ENCODE results near the gene HHEX. TPM values are rescaled to one million over a fixed set of nuclear protein-coding genes. Genes with fewer than 3 reads are reported as not detected.

Gene HHEX
- total RNA-seq, 1 donor from 2014 or later: not detected

DNA sequence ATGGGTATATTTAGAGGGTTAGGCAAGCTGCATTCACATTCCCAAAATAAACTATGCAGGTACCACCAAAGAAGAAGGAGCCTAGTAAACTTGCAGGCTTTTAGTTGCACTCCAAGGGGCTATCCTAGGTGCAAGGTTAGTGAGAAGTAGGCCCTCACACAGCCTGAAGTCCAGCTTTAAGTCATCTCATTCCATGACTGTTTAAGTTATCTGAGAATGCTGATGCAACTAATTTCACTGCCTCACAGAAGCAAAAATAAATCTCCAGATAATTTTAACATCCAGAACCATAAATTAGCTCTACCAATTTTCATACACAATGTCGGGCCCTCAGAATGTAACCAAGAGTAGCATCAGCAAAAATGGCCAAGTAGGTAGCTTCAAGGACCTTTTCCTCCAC lies 34.3 kb upstream of the HHEX start:
- no peak for TF ChIP-seq CTCF (IDR thresholded peaks at IDR 0.05; ENCODE audit: partially characterized antibody, unreplicated experiment)
- Mint-ChIP-seq H3K4me1 (ENCODE audit: low read depth, unreplicated experiment) (no peaks in the 10 kb centered on the region), H3K27me3 (ENCODE audit: unreplicated experiment) (peaks cover 2% of the 10 kb centered on the region), H3K36me3 (ENCODE audit: unreplicated experiment) (no peaks in the 10 kb centered on the region), H3K9me3 (ENCODE audit: unreplicated experiment) (no peaks in the 10 kb centered on the region), H3K4me3 (ENCODE audit: unreplicated experiment) (no peak overlapping the region), H3K27ac (ENCODE audit: unreplicated experiment) (no peak overlapping the region)
- no peak for DNase-seq

GRCh38 chr10:92656266-92656961 lies 33.3 kb upstream of the HHEX start:
- Mint-ChIP-seq H3K36me3 (ENCODE audit: unreplicated experiment) (no peaks in the 10 kb centered on the region), H3K4me3 (ENCODE audit: unreplicated experiment) (no peak overlapping the region), H3K4me1 (ENCODE audit: low read depth, unreplicated experiment) (no peaks in the 10 kb centered on the region), H3K9me3 (ENCODE audit: unreplicated experiment) (no peaks in the 10 kb centered on the region), H3K27ac (ENCODE audit: unreplicated experiment) (no peak overlapping the region), H3K27me3 (ENCODE audit: unreplicated experiment) (peaks cover 2% of the 10 kb centered on the region)
- no peak for DNase-seq
- TF ChIP-seq CTCF (IDR thresholded peaks at IDR 0.05; ENCODE audit: partially characterized antibody, unreplicated experiment): no peak

GRCh38 chr10:92657024-92657423 lies 32.7 kb upstream of the HHEX start:
- no peaks in the 10 kb centered on the region for H3K36me3 Mint-ChIP-seq (ENCODE audit: unreplicated experiment)
- TF ChIP-seq CTCF (IDR thresholded peaks at IDR 0.05; ENCODE audit: partially characterized antibody, unreplicated experiment): no peak
- DNase-seq: no peak
- no peak overlapping the region for H3K4me3 Mint-ChIP-seq (ENCODE audit: unreplicated experiment)
- H3K27me3 Mint-ChIP-seq (ENCODE audit: unreplicated experiment): peaks cover 2% of the 10 kb centered on the region
- no peak overlapping the region for H3K27ac Mint-ChIP-seq (ENCODE audit: unreplicated experiment)
- no peaks in the 10 kb centered on the region for H3K9me3 Mint-ChIP-seq (ENCODE audit: unreplicated experiment)
- no peaks in the 10 kb centered on the region for H3K4me1 Mint-ChIP-seq (ENCODE audit: low read depth, unreplicated experiment)

- no peak for DNase-seq
- Mint-ChIP-seq H3K36me3 (ENCODE audit: unreplicated experiment) (peaks cover 7% of the 10 kb centered on the region), H3K4me3 (ENCODE audit: unreplicated experiment) (no peak overlapping the region), H3K4me1 (ENCODE audit: low read depth, unreplicated experiment) (no peaks in the 10 kb centered on the region), H3K27me3 (ENCODE audit: unreplicated experiment) (peaks cover 2% of the 10 kb centered on the region), H3K27ac (ENCODE audit: unreplicated experiment) (no peak overlapping the region), H3K9me3 (ENCODE audit: unreplicated experiment) (peaks cover 3% of the 10 kb centered on the region)
- TF ChIP-seq CTCF (IDR thresholded peaks at IDR 0.05; ENCODE audit: partially characterized antibody, unreplicated experiment): no peak
Measured at GRCh38 chr10:92662848-92663247, 26.9 kb upstream of the HHEX start.

- H3K27ac Mint-ChIP-seq (ENCODE audit: unreplicated experiment): no peak overlapping the region
- no peak for DNase-seq
- peaks cover 3% of the 10 kb centered on the region for H3K9me3 Mint-ChIP-seq (ENCODE audit: unreplicated experiment)
- no peaks in the 10 kb centered on the region for H3K4me1 Mint-ChIP-seq (ENCODE audit: low read depth, unreplicated experiment)
- H3K4me3 Mint-ChIP-seq (ENCODE audit: unreplicated experiment): no peak overlapping the region
- peaks cover 7% of the 10 kb centered on the region for H3K36me3 Mint-ChIP-seq (ENCODE audit: unreplicated experiment)
- TF ChIP-seq CTCF (IDR thresholded peaks at IDR 0.05; ENCODE audit: partially characterized antibody, unreplicated experiment): no peak
- peaks cover 2% of the 10 kb centered on the region for H3K27me3 Mint-ChIP-seq (ENCODE audit: unreplicated experiment)
Measured at GRCh38 chr10:92664322-92664721, 25.4 kb upstream of the HHEX start.
